NCI-H2196 treated with DMSO at 0.1 percent for 48 hours (cell line): ENCODE measurements around the gene RPL29.

Experiments
- DNase-seq: peaks from one replicate; lab custom pipeline; 2025; ENCODE audit not compliant: unreplicated experiment; lab: John Stamatoyannopoulos, UW

The RPL29 gene

DNA sequence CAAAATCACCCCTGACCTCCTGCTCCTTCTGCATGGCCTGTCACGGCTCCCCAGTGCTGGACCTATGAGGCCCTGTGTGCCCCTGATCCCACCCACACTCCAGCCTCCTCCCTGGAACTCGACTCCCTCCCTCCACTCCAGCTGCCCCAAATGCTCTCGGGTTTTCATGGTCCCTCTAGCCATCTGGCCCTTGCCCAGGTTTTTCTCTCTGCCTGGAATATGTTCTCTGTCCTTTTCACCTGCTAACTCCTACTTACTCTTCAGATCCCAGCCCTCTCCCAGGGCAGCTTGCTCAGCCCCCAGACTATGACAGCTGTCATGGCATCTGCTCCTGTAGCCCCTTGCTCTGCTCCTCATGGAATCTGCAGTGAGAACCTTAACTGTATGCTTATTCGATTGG lies 30.3 kb upstream of the RPL29 start:
- DNase-seq: no peak

GRCh38 chr3:52025453-52025852 lies 29.8 kb upstream of the RPL29 start:
- no peak for DNase-seq

- DNase-seq: no peak
These were observed 29.2 kb upstream of the RPL29 start for GRCh38 chr3:52024765-52025452.

DNA sequence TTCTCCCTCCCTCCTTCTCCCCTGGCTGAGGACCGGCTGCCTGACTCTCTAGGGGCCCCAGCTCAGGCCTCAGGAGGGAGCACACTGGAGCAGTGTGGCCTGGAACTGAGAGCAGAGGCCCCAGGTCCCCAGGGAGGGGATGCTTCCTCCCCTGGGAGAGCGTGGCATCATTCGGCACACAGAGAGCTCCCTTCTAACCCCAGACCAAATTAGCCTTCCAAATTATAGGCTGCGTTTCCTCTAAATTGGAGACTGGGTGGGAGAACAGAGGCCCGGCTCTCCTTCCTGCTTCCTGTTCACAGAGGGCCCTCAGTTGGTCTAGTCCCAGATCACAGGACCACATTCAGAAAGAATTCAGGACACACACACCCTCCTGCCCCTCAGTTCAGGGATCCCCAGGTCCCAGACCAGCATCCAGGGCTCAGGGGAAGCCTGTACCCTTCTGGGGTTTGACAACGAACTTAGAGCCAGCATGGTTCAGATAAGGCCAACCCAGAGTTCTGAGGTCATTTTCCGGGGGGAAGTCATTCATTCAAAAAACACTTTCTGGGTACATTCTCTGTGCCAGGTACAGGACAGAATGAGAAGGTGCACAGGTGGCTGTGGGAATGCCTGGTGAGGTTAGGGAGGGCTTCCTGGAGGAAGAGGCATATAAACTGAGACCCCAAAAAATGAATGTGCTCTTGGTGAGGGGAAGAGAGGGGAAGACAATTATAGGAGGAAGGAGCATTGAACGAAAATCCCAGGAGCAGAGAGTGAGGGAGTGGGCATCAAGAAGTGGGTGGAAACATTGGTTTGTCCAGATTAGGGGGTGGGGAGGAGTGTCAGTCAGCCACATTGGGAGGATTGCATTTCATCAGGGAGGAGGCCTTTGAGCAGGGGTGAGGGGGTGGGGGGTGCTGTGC lies 28.4 kb upstream of the RPL29 start:
- no peak for DNase-seq

- DNase-seq: no peak
These were observed 27.5 kb upstream of the RPL29 start for GRCh38 chr3:52023101-52023770.

GRCh38 chr3:52022323-52023100 lies 26.8 kb upstream of the RPL29 start:
- no peak for DNase-seq

- no peak for DNase-seq
These were observed 26.0 kb upstream of the RPL29 start for GRCh38 chr3:52021489-52022268.

DNA sequence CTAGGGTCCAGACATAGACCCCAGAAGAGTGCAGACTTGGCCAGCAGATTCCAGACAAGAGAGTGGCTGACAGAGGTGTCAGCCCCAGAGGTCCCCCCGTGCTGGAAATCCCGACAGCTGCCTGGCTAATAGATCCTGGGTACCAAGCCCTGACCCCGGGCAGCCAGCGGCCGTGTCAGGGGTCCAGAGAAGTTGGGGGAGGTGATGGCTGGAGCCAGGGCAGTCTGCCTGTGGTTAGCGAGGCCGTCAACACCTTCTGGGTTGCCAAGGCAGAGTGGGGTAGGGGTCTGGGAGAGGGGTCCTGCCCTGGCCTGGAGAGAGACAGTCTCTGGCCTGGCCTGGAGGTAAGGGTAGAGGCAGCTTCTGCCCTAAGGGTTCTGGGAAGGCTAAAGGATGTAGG lies 25.1 kb upstream of the RPL29 start:
- no peak for DNase-seq

DNA sequence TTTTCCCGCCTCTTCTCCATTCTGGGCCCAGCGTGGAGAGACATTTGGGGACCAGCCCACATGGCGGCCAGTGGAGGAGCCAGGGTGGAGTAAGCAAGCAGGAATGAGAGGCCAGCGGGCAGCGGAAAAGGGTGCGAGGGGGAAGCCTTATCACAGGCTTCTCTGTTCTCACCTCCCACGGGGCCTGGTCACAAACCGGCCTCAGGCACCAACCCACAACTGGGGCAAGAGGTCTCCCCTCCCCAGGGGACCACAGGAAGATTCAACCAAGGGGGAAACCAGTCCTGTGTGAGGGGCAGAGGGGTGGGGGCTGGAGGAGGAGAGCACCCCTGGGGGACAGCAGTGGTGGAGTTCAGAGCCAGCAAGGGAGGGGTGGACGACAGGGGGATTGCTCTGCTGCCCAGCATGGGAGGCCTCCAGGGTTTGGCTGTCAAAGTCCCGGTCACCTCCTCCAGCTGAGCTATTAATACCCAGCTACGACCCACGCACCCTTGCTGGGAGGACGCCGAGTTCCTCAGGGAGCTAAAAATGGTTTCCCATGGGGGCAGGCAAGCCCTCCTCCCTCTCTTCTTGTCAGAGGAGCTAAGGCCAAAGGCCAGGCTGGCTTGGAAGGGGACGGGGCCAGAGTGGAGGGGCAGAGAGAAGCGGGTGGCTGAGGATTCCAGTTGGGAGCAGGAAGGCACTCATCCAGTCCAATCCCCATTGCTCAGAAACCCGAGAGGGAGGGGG lies 23.8 kb upstream of the RPL29 start:
- DNase-seq: no peak

DNA sequence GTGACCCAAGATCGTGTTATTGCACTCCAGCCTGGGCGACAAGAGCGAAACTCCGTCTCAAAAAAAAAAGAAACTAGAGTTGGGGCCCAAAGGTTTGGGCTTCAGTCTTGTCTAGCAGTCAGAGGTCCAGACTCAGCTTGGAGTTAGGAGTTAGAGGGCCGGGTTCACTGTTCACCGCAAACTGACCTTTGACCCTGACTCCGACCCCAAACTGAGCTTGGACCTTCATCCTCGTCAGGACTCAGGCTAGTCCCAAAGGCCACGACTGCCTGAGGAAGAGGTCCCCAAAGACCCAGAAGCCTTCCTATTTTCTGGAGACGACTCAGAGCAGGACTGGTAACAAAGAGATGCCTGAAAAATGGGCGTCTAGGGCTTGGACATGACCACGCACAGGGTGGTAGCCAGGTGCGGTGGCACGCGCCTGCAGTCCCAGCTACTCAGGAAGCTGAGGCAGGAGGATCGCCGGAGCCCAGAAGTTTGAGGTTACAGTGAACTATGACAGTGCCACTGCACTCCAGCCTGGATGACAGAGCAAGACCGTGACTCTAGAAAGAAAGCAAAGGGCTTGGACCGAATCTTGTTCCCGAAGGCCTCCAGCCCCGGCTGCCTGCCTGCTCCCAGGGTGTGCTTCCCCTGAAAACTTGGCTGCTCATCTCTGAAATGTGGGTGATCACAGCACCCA lies 22.8 kb upstream of the RPL29 start:
- DNase-seq: no peak

DNA sequence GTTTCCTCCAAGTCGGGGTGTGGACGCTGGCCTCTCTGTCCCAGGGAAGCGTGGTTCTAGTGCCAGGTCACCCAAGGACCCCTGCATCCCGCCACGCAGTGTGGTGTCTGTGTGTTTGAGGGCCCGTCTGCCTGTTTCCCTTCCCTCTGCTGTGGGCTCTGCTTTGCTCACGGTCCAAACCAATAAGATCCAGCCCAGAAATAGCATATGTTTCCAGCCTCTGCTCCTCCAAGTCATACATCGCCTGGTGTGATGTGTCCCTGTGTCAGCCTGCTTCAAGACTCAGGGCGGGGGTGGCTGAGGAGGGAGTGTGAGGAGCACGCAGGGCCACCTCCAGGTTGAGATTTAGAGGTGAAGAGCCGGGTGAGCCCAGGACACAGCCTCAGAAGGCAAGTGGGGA lies 21.9 kb upstream of the RPL29 start:
- no peak for DNase-seq

DNA sequence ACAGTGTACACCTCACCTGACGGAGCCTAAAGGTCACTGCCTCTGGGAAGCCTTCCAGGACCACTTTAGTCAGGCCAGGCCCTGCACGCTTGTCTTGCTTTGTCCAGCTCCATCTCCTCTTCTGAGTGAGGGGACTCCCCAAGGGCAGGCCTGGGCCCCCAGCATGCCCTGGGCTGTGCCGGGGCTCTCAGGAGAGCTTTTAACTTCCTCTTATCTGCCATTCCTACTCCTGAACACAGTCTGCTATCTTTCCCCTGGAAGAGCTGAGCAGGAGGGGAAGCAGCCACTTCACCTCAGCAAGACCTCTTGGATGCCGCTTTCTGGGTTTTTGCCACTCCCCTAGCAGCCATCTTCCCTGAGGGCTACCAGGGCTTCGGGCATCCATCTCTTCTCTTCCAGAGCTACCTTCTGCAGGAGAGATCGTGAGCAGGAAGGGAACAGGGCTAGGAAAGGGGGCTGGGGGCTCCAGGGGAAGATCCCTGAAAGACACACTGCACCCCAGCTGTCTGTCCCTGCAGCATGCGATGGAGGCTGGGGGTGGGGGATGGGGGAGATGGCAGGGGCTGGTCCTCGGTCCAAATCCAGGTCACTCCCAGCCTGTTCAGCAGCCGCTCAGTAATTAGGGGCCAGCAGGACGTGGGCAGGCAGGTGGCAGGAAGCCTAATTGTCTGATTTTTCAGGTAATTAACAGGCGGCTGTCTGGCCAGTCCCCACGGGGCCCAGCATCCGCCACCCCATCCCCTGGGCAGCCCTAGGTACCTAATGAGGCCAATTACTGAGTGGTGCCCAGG lies 19.9 kb upstream of the RPL29 start:
- no peak for DNase-seq

DNA sequence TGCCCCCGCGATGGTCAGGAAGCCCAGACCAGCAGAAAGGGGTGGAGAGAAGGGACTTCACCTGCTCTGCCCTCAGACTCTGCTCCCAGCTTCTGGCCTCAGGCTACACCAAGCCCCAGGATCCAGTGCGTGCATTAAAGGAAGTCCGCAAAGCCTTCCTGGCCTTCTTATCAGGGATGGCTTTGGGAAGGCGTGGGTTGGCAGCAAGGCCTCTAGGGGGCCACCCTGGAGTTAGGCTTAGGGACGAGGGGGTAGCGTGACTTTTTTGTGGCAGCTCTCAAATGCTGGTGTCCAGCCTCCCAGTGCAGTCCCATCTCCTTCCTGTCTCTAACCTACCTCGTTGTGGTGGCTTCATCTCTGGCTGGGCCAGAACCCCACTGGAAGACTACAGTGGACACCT lies 18.9 kb upstream of the RPL29 start:
- no peak for DNase-seq

DNA sequence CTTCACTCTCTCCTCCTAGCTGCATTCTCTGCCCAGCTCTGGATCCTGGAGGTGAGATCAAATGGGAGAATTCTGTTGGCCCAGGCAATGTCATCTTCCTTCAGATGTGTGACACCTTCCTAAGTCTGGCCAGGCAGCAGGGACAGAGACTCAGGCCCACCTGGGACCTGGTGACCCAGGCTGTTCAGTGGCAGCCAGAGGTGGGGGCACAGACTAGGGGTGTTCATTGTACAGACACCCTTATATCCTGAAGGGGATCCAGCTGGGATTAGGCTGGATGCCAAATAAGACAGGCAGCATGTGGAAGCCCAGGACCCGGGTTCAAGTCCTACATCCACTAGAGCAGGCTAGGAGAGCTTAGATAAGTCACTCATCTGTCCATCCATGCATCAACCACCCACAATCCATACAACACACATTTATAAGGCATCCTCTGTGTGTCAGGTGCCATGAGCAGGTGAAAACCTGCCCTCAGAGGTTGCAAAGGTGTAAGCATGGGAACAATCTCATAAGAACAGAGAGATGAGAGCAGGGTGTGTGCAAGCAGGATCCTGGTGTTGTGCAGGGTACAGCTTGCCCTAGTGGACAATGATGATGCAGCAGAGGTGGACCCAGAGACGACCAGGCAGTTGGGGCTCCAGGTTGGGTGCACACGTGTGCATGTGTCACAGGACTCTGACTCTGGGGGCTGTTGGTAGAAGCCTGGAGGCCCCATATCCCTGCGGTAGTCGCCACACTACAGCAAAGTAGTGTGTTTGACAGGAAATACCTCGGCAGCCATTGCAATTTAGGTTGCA lies 18.3 kb upstream of the RPL29 start:
- no peak for DNase-seq

DNA sequence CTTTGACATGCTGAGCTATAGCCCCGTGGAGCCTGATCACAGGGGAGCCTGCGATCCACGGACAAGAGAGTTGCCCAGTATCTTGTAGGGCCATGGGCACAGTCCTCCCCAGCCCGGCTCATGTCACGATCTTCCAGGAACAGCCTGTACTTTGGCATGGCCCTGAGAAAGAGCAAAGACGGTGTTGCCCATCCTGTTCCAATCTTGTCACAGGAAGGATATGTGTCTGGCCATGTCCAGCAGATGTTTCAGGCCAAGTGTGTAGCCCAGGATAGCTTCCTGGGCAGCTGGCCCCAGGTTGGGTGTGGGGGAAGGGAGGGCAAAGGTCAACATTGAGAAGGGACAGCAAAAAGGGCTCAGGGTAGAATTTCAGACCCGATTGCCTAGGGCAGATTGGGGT lies 17.0 kb upstream of the RPL29 start:
- DNase-seq: no peak

- DNase-seq: no peak
These were observed 14.7 kb upstream of the RPL29 start for GRCh38 chr3:52010431-52010830.

- DNase-seq: no peak
These were observed 11.6 kb upstream of the RPL29 start for GRCh38 chr3:52007291-52007690.

- no peak for DNase-seq
These were observed 11.1 kb upstream of the RPL29 start for GRCh38 chr3:52006820-52007133.
